Stomach smooth muscle (tissue), 2 donors: ENCODE measurements around the gene PUS10.
"Not testable (repeated sequence)": the region's sequence is repeated elsewhere in the genome, so short reads cannot be mapped to it uniquely, and the experiment has no call there.

Experiments
- H3K27ac ChIP-seq: one replicate; pipeline ENCODE4 v1.7.0; 2013; ENCODE audit warnings: mild to moderate bottlenecking, low read length, inconsistent platforms
- H3K27me3 ChIP-seq, 2 donors: one replicate each; pipeline ENCODE4 v1.7.0; 2013; ENCODE audit warnings: low read length in 2 of 2; ENCODE audit not compliant: insufficient read depth in 2 of 2, control insufficient read depth in 1 of 2
- H3K36me3 ChIP-seq, 2 donors: one replicate each; pipeline ENCODE4 v1.7.0; 2013; ENCODE audit warnings: low read length in 2 of 2; ENCODE audit not compliant: control insufficient read depth in 2 of 2, insufficient read depth in 2 of 2
- H3K4me1 ChIP-seq: one replicate; pipeline ENCODE4 v1.7.0; 2013; ENCODE audit warnings: low read length; ENCODE audit not compliant: control insufficient read depth, insufficient read depth
- H3K4me3 ChIP-seq, 2 donors: one replicate each; pipeline ENCODE4 v1.7.0; 2013; ENCODE audit warnings: low read length in 2 of 2
- H3K9ac ChIP-seq, 2 donors: one replicate each; pipeline ENCODE4 v1.7.0; 2013; ENCODE audit warnings: low read length in 2 of 2, mild to moderate bottlenecking in 1 of 2
- H3K9me3 ChIP-seq, 2 donors: one replicate each; pipeline ENCODE4 v1.7.0; 2013; ENCODE audit warnings: low read length in 2 of 2; ENCODE audit not compliant: control insufficient read depth in 2 of 2
- donor health status: healthy.
- donor health status: Pancreatic carcinoma.

Gene PUS10

DNA sequence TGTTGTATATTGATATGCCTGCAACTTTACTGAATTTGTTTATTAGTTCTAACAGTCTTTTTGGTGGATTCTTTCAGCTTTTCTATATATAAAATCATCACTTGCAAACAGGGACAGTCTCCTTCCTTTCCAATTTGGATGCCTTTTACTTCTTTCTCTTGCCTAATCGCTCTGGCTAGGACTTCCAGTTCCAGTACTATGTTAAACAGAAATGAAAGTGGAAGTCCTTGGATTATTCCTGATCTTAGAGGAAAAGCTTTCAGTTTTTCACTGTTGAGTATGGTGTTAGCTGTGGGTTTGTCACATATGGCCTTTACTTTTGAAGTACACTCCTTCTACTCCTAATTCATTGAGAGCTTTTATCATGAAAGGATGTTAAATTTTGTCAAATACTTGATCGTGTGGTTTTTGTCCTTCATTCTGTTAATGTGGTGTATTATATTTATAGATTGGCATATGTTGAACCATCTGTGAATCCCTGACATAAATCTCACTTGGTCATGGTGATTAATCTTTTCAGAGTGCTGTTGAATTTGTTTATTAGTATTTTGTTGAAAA, 83.8 kb downstream of the PUS10 start:
- H3K4me1 ChIP-seq, result no peaks in the 10 kb centered on the region
- H3K27ac ChIP-seq, result no peak overlapping the region
- no peak overlapping the region for H3K9ac ChIP-seq
- H3K4me3 ChIP-seq, result no peak overlapping the region
- peaks cover 4 to 9% of the 10 kb centered on the region in 2 donors for H3K36me3 ChIP-seq
- H3K27me3 ChIP-seq, result no peaks in the 10 kb centered on the region
- no peaks in the 10 kb centered on the region for H3K9me3 ChIP-seq

DNA sequence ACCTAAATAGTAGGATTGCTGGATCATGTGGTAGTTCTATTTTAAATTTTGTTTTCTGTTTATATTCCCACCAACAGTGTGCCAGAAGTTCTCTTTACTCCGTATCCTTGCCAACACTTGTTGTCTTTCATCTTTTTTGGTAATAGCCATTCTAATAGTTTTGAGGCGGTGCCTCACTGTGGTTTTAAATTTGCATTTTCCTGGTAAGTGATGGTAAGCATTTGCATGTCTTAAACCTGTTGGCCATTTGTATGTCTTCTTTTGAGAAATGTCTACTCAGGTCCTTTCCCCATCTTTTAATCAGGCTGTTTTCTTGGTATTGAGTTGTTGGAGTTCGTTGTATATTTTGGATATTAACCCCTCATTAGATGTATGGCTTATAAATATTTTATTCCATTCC, 85.1 kb downstream of the PUS10 start:
- Histone ChIP-seq H3K36me3 (peaks cover 4 to 9% of the 10 kb centered on the region in 2 donors), H3K9me3 (no peaks in the 10 kb centered on the region), H3K4me1 (no peaks in the 10 kb centered on the region), H3K4me3 (no peak overlapping the region), H3K9ac (no peak overlapping the region), H3K27me3 (no peaks in the 10 kb centered on the region), H3K27ac (no peak overlapping the region)

DNA sequence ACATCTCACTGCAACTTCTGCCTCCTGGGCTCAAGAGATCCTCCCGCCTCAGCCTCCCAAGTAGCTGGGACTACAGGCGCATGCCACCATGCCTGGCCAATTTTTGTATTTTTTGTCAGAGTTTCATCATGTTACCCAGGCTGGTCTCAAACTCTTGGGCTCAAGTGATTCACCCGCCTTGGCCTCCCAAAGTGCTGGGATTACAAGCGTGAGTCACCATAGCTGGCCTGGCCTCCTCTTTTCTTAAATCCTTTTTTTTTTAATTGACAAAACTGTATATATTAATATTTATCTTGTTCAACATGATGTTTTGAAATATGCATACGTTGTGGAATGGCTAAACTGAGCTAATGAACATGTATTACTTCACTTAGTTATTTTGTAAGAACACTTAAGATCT, 86.0 kb downstream of the PUS10 start:
- H3K27ac ChIP-seq, H3K27me3 ChIP-seq, H3K4me3 ChIP-seq, H3K4me1 ChIP-seq, H3K9me3 ChIP-seq, H3K9ac ChIP-seq, H3K36me3 ChIP-seq: not testable (repeated sequence)

DNA sequence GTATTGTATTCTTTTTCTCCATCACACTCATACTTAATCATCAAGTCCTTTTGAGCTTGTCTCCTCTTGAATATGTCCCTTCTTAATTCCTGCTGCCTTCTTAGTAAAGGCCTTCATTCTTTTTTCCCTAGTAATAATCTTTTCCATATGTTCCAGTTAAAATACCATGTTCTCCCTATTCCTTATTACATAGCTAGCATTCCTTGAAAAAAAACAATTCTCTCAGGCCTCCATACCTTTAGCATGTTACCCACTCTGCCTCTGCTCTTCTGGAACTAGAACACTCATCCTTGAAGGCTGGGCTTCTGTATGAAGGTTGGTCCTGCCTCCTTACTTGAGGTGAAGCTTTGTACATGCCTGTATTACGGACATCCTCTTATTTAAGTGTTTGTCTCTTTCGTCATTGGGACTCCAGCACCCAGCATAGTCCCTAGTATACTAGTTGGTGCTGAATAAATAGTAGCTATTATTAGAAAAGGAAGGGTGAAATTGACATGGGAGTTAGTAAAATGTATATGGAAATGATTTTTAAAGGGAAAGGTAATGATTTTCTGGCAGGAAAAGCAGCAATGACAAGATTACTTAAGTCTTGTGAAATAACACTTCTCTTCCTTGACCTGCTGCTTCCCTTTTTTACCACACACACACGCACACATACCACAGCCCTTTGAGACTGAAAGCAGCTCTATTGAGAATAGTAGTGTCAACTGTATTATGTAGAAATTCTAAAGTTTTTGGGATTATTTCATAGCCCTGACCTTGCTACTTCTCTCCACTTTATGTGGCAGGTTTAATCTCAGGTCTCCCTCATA, 91.1 kb downstream of the PUS10 start:
- Histone ChIP-seq H3K9ac (no peak overlapping the region), H3K27ac (no peak overlapping the region), H3K36me3 (peaks cover 10 to 19% of the 10 kb centered on the region in 2 donors), H3K4me3 (no peak overlapping the region), H3K4me1 (no peaks in the 10 kb centered on the region), H3K9me3 (no peaks in the 10 kb centered on the region), H3K27me3 (no peaks in the 10 kb centered on the region)

DNA sequence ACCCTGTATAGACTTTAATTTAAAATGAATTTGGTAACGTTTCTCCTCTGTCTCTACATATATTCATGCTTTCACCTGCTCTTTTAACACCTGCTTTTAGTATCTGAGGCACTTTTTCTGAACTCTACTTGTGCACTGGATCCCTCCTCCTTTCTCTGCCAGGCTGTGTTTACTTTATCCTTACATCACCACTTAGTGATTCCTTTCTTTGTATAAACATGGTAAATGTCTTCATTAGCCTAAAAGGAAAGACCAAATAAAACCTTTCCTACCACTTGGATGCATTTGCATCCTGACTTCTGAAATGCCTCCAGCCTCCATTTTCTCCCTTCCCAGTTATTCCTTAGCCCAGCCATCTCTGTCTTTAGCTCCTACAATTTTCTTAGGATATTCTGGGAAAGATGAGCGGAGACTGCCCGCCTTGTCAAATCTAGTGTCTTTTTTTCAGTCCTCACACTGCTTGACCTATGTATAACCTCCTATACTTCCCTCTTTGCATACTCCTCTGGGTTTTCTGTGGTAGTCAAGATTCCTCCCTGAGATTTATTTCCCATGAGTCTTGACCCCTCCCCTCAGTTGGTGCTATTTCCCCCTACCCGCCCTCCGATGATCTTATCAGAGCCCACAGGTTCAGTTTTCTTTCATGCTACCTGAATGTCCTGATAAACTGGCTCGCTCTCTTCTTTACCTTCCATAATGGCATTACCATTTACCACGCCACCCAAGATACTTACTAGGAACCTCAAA, 91.9 kb downstream of the PUS10 start:
- peaks cover 11 to 20% of the 10 kb centered on the region in 2 donors for H3K36me3 ChIP-seq
- H3K9me3 ChIP-seq, result no peaks in the 10 kb centered on the region

GRCh38 chr2:60907329-60907728, 110.7 kb downstream of the PUS10 start:
- H3K36me3 ChIP-seq, result peaks cover 3 to 7% of the 10 kb centered on the region in 2 donors
- H3K4me1 ChIP-seq, result no peaks in the 10 kb centered on the region
- no peak overlapping the region for H3K4me3 ChIP-seq
- H3K27ac ChIP-seq, result no peak overlapping the region
- H3K9me3 ChIP-seq, result no peaks in the 10 kb centered on the region
- H3K27me3 ChIP-seq, result no peaks in the 10 kb centered on the region
- no peak overlapping the region for H3K9ac ChIP-seq

More for the DNA sequence above, 91.9 kb downstream of the PUS10 start:
- Histone ChIP-seq H3K27me3 (no peaks in the 10 kb centered on the region), H3K27ac (no peak overlapping the region), H3K4me1 (no peaks in the 10 kb centered on the region), H3K4me3 (peak overlapping the region in 1 of 2 donors; percentile 10), H3K9ac (no peak overlapping the region)

DNA sequence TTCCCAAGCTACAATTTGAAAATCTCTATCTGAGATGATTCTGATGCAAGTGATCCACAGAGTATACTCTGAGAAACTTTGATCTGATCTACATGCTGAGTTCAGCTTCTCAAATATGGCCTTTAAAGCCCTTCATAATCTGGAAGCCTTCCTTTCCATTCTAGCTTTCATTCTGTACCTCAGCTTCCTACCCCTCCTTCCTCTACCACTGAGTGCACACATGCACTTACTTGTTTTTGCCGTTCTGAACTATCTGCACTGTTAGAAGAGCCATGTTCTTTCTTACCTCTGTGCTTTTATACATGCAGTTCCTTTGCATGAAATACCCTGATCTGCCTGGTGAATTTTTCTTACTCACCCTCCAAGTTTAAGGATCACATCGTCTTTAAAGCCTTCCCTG, 111.7 kb downstream of the PUS10 start:
- H3K4me3 ChIP-seq, result no peak overlapping the region
- H3K36me3 ChIP-seq, result peaks cover 8 to 10% of the 10 kb centered on the region in 2 donors
- H3K27me3 ChIP-seq, result no peaks in the 10 kb centered on the region
- H3K9me3 ChIP-seq, result no peaks in the 10 kb centered on the region
- H3K4me1 ChIP-seq, result no peaks in the 10 kb centered on the region
- H3K9ac ChIP-seq, result no peak overlapping the region
- H3K27ac ChIP-seq, result no peak overlapping the region

DNA sequence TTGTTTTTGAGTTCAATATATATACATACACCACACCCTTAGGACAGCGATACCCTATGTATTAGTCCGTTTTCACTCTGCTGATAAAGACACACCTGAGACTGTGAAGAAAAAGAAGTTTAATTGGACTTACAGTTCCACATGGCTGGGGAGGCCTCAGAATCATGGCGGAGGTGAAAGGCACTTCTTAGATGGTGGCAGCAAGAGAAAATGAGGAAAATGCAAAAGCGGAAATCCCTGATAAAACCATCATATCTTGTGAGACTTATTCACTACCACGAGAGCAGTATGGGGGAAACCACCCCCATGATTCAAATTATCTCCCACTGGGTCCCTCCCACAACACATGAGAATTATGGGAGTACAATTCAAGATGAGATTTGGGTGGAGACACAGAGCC, 112.2 kb downstream of the PUS10 start:
- peaks cover 10 to 12% of the 10 kb centered on the region in 2 donors for H3K36me3 ChIP-seq
- H3K27ac ChIP-seq, result not testable (repeated sequence)

GRCh38 chr2:60901296-60901695, 116.8 kb downstream of the PUS10 start:
- H3K36me3 ChIP-seq, result peaks cover 11 to 35% of the 10 kb centered on the region in 2 donors
- not testable (repeated sequence) for H3K9me3 ChIP-seq, H3K27me3 ChIP-seq, H3K9ac ChIP-seq, H3K4me1 ChIP-seq, H3K4me3 ChIP-seq, H3K27ac ChIP-seq

More for the DNA sequence above, 112.2 kb downstream of the PUS10 start:
- not testable (repeated sequence) for H3K9ac ChIP-seq, H3K4me1 ChIP-seq, H3K9me3 ChIP-seq, H3K4me3 ChIP-seq, H3K27me3 ChIP-seq

DNA sequence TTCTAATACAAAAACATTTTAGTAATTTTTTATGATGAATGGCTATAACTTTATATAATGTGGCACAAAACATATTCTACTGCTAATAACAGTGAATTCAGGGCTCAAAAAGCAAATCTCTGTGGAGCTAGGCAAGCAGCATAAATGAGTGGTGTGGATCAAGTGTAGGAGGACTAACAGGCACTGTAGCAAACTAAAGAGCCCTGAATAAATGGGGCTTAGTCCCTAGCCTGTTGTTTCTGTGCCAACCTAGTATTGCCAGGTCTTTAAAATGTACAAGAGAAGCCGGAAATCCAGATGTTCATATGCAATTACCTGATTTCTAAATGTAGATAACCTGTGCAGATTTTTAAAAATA, 118.2 kb downstream of the PUS10 start:
- Histone ChIP-seq H3K36me3 (peaks cover 10 to 42% of the 10 kb centered on the region in 2 donors), H3K27me3 (no peaks in the 10 kb centered on the region)

More for the DNA sequence above, 118.2 kb downstream of the PUS10 start:
- H3K9me3 ChIP-seq, result no peaks in the 10 kb centered on the region
- no peaks in the 10 kb centered on the region for H3K4me1 ChIP-seq
- no peak overlapping the region for H3K4me3 ChIP-seq
- H3K27ac ChIP-seq, result no peak overlapping the region
- no peak overlapping the region for H3K9ac ChIP-seq
